ENCODE results near the gene ZNF688. TPM values are rescaled to one million over a fixed set of nuclear protein-coding genes. Genes with fewer than 3 reads are reported as not detected.

Gene ZNF688
- total RNA-seq, 1 donor from 2014 or later = 5.4 TPM

- H3K4me1 ChIP-seq (ENCODE audit: insufficient read depth, low read length) = peaks cover 21% of the 10 kb centered on the region
- peak overlapping the region; percentile 82 for H3K4me3 Mint-ChIP-seq (ENCODE audit: unreplicated experiment)
- no peaks in the 10 kb centered on the region for H3K36me3 ChIP-seq (ENCODE audit: insufficient read depth, low read length)
- no peaks in the 10 kb centered on the region for H4K20me1 ChIP-seq (ENCODE audit: insufficient read depth, low read length)
- H2AFZ ChIP-seq (ENCODE audit: low read depth, low read length) = peak overlapping the region; percentile 95
- FAIRE-seq (no peak), DNase-seq (ENCODE audit: low read depth) (no peak)
- H3K9ac ChIP-seq (ENCODE audit: low read length) = peak overlapping the region; percentile 85
- peak overlapping the region; percentile 67 for H3K27ac ChIP-seq (ENCODE audit: low read depth, low read length)
- TF ChIP-seq EZH2 (IDR thresholded peaks at IDR 0.05; ENCODE audit: insufficient read depth, low read length) = no peak
- TF ChIP-seq, protein P1, sequence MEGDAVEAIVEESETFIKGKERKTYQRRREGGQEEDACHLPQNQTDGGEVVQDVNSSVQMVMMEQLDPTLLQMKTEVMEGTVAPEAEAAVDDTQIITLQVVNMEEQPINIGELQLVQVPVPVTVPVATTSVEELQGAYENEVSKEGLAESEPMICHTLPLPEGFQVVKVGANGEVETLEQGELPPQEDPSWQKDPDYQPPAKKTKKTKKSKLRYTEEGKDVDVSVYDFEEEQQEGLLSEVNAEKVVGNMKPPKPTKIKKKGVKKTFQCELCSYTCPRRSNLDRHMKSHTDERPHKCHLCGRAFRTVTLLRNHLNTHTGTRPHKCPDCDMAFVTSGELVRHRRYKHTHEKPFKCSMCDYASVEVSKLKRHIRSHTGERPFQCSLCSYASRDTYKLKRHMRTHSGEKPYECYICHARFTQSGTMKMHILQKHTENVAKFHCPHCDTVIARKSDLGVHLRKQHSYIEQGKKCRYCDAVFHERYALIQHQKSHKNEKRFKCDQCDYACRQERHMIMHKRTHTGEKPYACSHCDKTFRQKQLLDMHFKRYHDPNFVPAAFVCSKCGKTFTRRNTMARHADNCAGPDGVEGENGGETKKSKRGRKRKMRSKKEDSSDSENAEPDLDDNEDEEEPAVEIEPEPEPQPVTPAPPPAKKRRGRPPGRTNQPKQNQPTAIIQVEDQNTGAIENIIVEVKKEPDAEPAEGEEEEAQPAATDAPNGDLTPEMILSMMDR (IDR thresholded peaks at IDR 0.05; ENCODE audit: insufficient read depth, low read depth, low read length) = no peak
- H3K27me3 ChIP-seq (ENCODE audit: insufficient read depth, low read length) = no peaks in the 10 kb centered on the region
- peaks cover 6% of the 10 kb centered on the region for H3K36me3 Mint-ChIP-seq (ENCODE audit: low read depth, unreplicated experiment)
- no peak overlapping the region for H3K27ac Mint-ChIP-seq (ENCODE audit: unreplicated experiment)
- H3K4me3 ChIP-seq (ENCODE audit: insufficient read depth, low read depth, low read length) = peak overlapping the region; percentile 68
- peaks cover 7% of the 10 kb centered on the region for H3K4me1 Mint-ChIP-seq (ENCODE audit: low read depth, unreplicated experiment)
- H3K9me3 ChIP-seq (ENCODE audit: insufficient read depth, low read depth, low read length) = no peaks in the 10 kb centered on the region
- H3K9me3 Mint-ChIP-seq (ENCODE audit: unreplicated experiment) = no peaks in the 10 kb centered on the region
- H3K79me2 ChIP-seq (ENCODE audit: insufficient read depth, low read length) = peaks cover 22% of the 10 kb centered on the region
- no peaks in the 10 kb centered on the region for H3K27me3 Mint-ChIP-seq (ENCODE audit: low read depth, unreplicated experiment)
- H3K4me2 ChIP-seq (ENCODE audit: low read length) = peak overlapping the region; percentile 92
These were observed 37.7 kb downstream of the ZNF688 start for GRCh38 chr16:30533748-30534367.

DNA sequence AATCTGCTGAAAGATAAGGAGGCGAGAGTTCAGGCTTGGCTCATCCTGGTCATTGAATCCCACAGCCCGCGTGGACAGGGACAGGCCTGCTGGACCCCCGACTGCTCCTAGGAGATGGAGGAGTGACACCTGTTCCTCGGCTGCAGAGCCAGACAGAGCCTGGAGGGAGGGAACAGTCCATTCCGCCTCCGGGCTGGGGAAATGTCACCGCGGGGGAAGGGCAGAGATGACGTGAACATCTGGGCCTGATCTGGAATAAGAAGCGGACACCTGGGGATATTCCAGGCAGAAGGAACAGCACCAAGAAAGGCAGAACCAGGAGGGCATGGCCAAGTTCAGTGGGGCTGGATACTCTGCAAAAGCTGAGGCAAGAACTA, 38.4 kb downstream of the ZNF688 start:
- Mint-ChIP-seq H3K9me3 (ENCODE audit: unreplicated experiment) (no peaks in the 10 kb centered on the region), H3K27me3 (ENCODE audit: low read depth, unreplicated experiment) (no peaks in the 10 kb centered on the region), H3K4me3 (ENCODE audit: unreplicated experiment) (peak overlapping the region; percentile 71), H3K27ac (ENCODE audit: unreplicated experiment) (peak overlapping the region; percentile 80), H3K4me1 (ENCODE audit: low read depth, unreplicated experiment) (peaks cover 7% of the 10 kb centered on the region), H3K36me3 (ENCODE audit: low read depth, unreplicated experiment) (peaks cover 6% of the 10 kb centered on the region)
- Histone ChIP-seq H3K27me3 (ENCODE audit: insufficient read depth, low read length) (no peaks in the 10 kb centered on the region), H3K4me2 (ENCODE audit: low read length) (peak overlapping the region; percentile 36), H3K4me3 (ENCODE audit: insufficient read depth, low read depth, low read length) (no peak overlapping the region), H3K4me1 (ENCODE audit: insufficient read depth, low read length) (peaks cover 21% of the 10 kb centered on the region), H4K20me1 (ENCODE audit: insufficient read depth, low read length) (no peaks in the 10 kb centered on the region), H3K9ac (ENCODE audit: low read length) (no peak overlapping the region), H3K27ac (ENCODE audit: low read depth, low read length) (no peak overlapping the region), H3K79me2 (ENCODE audit: insufficient read depth, low read length) (peaks cover 22% of the 10 kb centered on the region), H3K36me3 (ENCODE audit: insufficient read depth, low read length) (no peaks in the 10 kb centered on the region), H3K9me3 (ENCODE audit: insufficient read depth, low read depth, low read length) (no peaks in the 10 kb centered on the region), H2AFZ (ENCODE audit: low read depth, low read length) (no peak overlapping the region)
- TF ChIP-seq, protein P1 (IDR thresholded peaks at IDR 0.05; ENCODE audit: insufficient read depth, low read depth, low read length) = no peak
- no peak for TF ChIP-seq EZH2 (IDR thresholded peaks at IDR 0.05; ENCODE audit: insufficient read depth, low read length)
- FAIRE-seq (no peak), DNase-seq (ENCODE audit: low read depth) (no peak)

All from astrocyte (in vitro differentiated cells and primary cell).